Stimulated activated memory B cell treated with anti-CD40 and anti-IgM and Interleukin-4, amounts not matched to agents 10 μg/mL and 1 μg/mL and 100 μg/mL, for 72 hours (primary cell): ENCODE results near the gene GJB4.

Experiments used
- ATAC-seq: fragments of 150-1000 bp; cut with Tn5 transposase; 2 replicates; pipeline ENCODE4 v1.10.0; 2021
- H3K27ac Mint-ChIP-seq: one replicate; pipeline ENCODE4 v1.8.0; 2022; ENCODE audit warnings: mild to moderate bottlenecking, mixed read lengths
- H3K27me3 Mint-ChIP-seq: one replicate; pipeline ENCODE4 v1.8.0; 2022; ENCODE audit warnings: mixed read lengths
- H3K36me3 Mint-ChIP-seq: one replicate; pipeline ENCODE4 v1.8.0; 2022; ENCODE audit warnings: mixed read lengths
- H3K4me1 Mint-ChIP-seq: one replicate; pipeline ENCODE4 v1.8.0; 2022; ENCODE audit warnings: mixed read lengths
- H3K4me3 Mint-ChIP-seq: one replicate; pipeline ENCODE4 v1.8.0; 2022; ENCODE audit warnings: mild to moderate bottlenecking, moderate library complexity, mixed read lengths
- H3K9me3 Mint-ChIP-seq: one replicate; pipeline ENCODE4 v1.8.0; 2022; ENCODE audit warnings: mixed read lengths

GJB4 gene

GRCh38 chr1:34779962-34780361, 20.4 kb downstream of the GJB4 start:
- no peaks in the 10 kb centered on the region for H3K4me1 Mint-ChIP-seq

GRCh38 chr1:34780528-34780927, 21.0 kb downstream of the GJB4 start:
- Mint-ChIP-seq H3K9me3 (no peaks in the 10 kb centered on the region), H3K27me3 (peaks cover 61% of the 10 kb centered on the region), H3K27ac (no peak overlapping the region), H3K36me3 (no peaks in the 10 kb centered on the region), H3K4me3 (no peak overlapping the region), H3K4me1 (no peaks in the 10 kb centered on the region)
- no peak for ATAC-seq

More at GRCh38 chr1:34779962-34780361, 20.4 kb downstream of the GJB4 start:
- ATAC-seq, result no peak
- no peak overlapping the region for H3K27ac Mint-ChIP-seq
- H3K9me3 Mint-ChIP-seq, result no peaks in the 10 kb centered on the region
- peaks cover 55% of the 10 kb centered on the region for H3K27me3 Mint-ChIP-seq
- no peak overlapping the region for H3K4me3 Mint-ChIP-seq
- no peaks in the 10 kb centered on the region for H3K36me3 Mint-ChIP-seq

DNA sequence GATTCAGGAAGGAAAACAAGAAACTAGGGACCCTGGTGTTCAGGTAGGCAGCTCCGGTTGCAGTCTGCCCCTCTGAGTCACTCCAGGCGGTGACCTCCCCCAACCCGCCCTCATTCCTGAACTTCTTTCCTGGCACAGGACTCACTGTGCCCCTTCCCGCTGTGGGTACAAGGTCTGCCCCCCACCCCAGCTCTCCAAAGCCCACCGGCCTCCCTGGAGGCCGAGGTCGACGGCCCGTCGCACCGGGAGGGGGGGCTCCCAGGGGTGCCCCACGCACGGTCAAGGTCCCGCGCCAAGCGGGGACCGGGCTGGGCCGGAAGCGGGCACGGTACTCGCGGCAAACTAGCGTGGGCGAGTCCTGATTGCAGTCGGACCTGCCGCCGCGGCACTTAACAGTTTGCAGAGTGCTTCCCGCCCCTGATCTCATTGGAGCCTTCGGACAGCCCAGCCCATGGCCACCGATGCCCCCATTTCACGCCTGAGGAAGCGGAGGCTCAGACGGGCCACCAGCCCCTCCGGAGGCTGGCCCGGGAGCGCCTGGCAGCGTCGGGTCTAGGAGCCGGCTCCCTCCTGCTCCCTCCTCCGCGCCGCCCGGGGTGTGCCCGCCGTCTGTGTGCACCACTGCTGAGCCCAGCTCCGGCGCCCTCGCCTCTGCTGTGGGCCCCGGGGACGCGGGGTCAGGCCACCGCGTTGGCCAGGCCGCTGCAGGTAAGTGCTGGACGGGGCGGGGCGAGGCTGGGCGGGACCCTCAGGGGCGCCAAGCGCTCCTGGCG, 21.7 kb downstream of the GJB4 start, which contains the start of gene GJB3:
Gene GJB3 (plus strand): TSS at position 144 of the 773 bp plus-strand sequence. CDS start 3,549 bp downstream, outside the sequence.
- Mint-ChIP-seq H3K27me3 (peaks cover 66% of the 10 kb centered on the region), H3K4me1 (peaks cover under 1% of the 10 kb centered on the region), H3K4me3 (no peak within 1 kb of the TSS), H3K9me3 (no peaks in the 10 kb centered on the region), H3K36me3 (no peaks in the 10 kb centered on the region), H3K27ac (no peak within 1 kb of the TSS)
- ATAC-seq, result peak; percentile 26

DNA sequence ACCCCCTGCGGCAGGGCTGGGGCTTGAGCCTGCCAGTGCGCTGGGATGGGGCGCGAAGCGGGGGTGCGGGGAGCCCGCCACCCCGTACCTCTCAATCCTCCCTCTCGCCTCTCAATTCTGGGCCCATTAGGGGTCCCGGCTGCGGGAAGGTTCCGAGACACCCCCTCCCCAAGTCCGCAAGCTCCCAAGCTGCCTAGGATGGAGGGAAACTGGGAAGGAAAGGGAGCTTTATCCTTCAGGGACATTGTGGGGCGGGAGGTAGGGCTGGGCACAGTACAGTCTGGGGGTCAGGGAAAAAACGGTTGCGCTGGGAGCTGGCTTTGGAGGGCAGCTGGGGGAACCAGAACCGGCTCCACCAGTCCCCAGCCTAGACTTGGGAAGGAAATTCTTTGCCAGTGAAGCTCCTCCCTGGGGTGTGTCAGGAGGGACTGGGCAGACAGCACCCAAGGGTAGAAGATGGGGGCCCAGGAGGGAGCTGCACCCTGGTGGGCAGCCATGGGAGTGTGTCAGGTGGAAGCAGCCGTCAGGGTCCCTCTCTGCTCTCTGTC, 22.4 kb downstream of the GJB4 start:
- Mint-ChIP-seq H3K27me3 (peaks cover 72% of the 10 kb centered on the region), H3K9me3 (no peaks in the 10 kb centered on the region), H3K36me3 (no peaks in the 10 kb centered on the region), H3K4me1 (peaks cover 7% of the 10 kb centered on the region), H3K4me3 (no peak overlapping the region), H3K27ac (no peak overlapping the region)
- no peak for ATAC-seq

- Mint-ChIP-seq H3K4me3 (no peak overlapping the region), H3K27me3 (peaks cover 58% of the 10 kb centered on the region), H3K9me3 (no peaks in the 10 kb centered on the region), H3K36me3 (no peaks in the 10 kb centered on the region), H3K4me1 (peaks cover 7% of the 10 kb centered on the region), H3K27ac (no peak overlapping the region)
- no peak for ATAC-seq
These were observed 25.2 kb downstream of the GJB4 start for GRCh38 chr1:34784751-34785221.

DNA sequence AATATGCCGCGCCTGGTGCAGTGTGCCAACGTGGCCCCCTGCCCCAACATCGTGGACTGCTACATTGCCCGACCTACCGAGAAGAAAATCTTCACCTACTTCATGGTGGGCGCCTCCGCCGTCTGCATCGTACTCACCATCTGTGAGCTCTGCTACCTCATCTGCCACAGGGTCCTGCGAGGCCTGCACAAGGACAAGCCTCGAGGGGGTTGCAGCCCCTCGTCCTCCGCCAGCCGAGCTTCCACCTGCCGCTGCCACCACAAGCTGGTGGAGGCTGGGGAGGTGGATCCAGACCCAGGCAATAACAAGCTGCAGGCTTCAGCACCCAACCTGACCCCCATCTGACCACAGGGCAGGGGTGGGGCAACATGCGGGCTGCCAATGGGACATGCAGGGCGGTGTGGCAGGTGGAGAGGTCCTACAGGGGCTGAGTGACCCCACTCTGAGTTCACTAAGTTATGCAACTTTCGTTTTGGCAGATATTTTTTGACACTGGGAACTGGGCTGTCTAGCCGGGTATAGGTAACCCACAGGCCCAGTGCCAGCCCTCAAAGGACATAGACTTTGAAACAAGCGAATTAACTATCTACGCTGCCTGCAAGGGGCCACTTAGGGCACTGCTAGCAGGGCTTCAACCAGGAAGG, 25.8 kb downstream of the GJB4 start:
- no peaks in the 10 kb centered on the region for H3K36me3 Mint-ChIP-seq
- no peak overlapping the region for H3K27ac Mint-ChIP-seq
- H3K4me1 Mint-ChIP-seq, result peaks cover 7% of the 10 kb centered on the region
- no peaks in the 10 kb centered on the region for H3K9me3 Mint-ChIP-seq
- no peak overlapping the region for H3K4me3 Mint-ChIP-seq
- H3K27me3 Mint-ChIP-seq, result peaks cover 62% of the 10 kb centered on the region
- no peak for ATAC-seq

GRCh38 chr1:34785875-34786470, 26.4 kb downstream of the GJB4 start:
- Mint-ChIP-seq H3K27me3 (peaks cover 68% of the 10 kb centered on the region), H3K36me3 (no peaks in the 10 kb centered on the region), H3K4me3 (no peak overlapping the region), H3K9me3 (no peaks in the 10 kb centered on the region), H3K4me1 (peaks cover 7% of the 10 kb centered on the region), H3K27ac (no peak overlapping the region)
- ATAC-seq, result no peak

DNA sequence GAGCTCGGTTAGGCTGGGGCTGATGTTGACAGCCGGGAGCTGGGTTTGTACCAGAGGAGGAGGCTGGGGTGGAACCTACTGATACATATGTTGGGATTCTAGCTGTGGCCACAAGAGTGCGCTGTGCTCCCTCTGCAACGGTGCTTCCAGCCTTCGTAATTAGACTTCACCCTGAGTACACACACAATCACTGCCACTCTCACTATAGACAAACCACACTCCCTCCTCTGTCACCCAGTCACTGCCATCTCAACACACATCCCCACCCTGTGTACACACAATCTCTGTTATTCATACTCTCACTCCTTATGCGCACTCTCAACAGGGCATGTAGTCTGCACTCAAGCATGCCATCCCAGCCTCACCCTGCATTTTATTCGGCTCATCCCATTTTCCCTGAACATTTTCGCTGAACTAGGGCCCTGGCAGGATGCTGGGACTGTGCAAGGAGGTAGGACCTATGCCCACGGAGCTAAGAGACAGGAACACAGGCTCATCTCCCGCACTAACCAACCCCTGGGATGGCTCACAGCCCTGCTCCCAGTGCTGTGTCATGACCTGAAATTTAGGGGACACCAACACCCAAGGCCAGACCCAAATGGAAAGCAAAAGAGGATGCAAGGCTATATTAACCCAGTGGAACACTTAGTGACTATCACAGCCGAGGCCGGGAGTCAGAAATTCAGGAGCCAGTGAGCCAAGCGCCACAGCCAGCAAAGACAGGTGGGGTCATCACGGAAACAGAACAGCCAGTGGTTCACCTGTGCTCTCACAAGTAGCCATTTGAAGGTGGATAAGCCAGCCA, 27.2 kb downstream of the GJB4 start:
- Mint-ChIP-seq H3K27ac (no peak overlapping the region), H3K36me3 (no peaks in the 10 kb centered on the region), H3K4me3 (no peak overlapping the region), H3K4me1 (peaks cover 8% of the 10 kb centered on the region), H3K9me3 (no peaks in the 10 kb centered on the region), H3K27me3 (peaks cover 73% of the 10 kb centered on the region)
- peak; percentile 75 for ATAC-seq

GRCh38 chr1:34787461-34788420, 28.2 kb downstream of the GJB4 start:
- Mint-ChIP-seq H3K4me1 (peaks cover 18% of the 10 kb centered on the region), H3K4me3 (no peak overlapping the region), H3K36me3 (no peaks in the 10 kb centered on the region), H3K27me3 (peaks cover 73% of the 10 kb centered on the region), H3K9me3 (no peaks in the 10 kb centered on the region), H3K27ac (no peak overlapping the region)
- no peak for ATAC-seq

DNA sequence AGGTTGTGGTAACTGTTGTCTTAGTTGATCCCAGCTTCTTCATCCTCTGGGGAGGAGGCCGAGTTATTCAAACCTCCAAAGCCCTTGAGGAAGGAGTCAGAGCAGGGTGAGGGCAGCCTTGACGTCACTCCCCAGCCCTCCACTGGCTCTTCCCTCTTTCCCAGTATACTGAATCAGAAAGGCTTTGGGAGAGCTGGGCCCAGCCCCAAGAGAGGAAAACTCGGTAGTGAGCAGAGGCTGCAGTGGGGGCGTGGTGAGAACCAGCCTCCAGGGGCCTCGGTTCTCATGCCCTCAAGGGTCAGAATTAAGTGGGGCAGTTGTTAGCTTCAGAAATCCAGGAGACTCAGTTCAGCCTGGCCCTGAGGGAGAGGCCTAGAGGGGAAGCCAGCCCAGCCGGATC, 31.4 kb downstream of the GJB4 start:
- Mint-ChIP-seq H3K27ac (no peak overlapping the region), H3K4me1 (peaks cover 25% of the 10 kb centered on the region), H3K36me3 (peaks cover 14% of the 10 kb centered on the region), H3K27me3 (peaks cover 67% of the 10 kb centered on the region), H3K4me3 (no peak overlapping the region), H3K9me3 (no peaks in the 10 kb centered on the region)
- ATAC-seq, result no peak

- Mint-ChIP-seq H3K36me3 (peaks cover 14% of the 10 kb centered on the region), H3K4me3 (no peak overlapping the region), H3K27me3 (peaks cover 57% of the 10 kb centered on the region), H3K27ac (no peak overlapping the region), H3K9me3 (no peaks in the 10 kb centered on the region), H3K4me1 (peaks cover 24% of the 10 kb centered on the region)
- ATAC-seq, result no peak
These were observed 32.9 kb downstream of the GJB4 start for GRCh38 chr1:34792424-34792823.

GRCh38 chr1:34792868-34793727, 33.6 kb downstream of the GJB4 start, which contains the start of gene GJA4:
Gene GJA4 (plus strand): TSS chr1:34792999. CDS start chr1:34794214, 1,215 bp downstream.
- Mint-ChIP-seq H3K4me1 (peaks cover 24% of the 10 kb centered on the region), H3K27me3 (peaks cover 57% of the 10 kb centered on the region), H3K9me3 (no peaks in the 10 kb centered on the region), H3K27ac (no peak within 1 kb of the TSS), H3K4me3 (no peak within 1 kb of the TSS), H3K36me3 (peaks cover 14% of the 10 kb centered on the region)
- no peak for ATAC-seq
